HG02642 (cell line): ENCODE results near the gene UMODL1.

Source experiments
- ATAC-seq: cut with Tn5 transposase; IDR thresholded peaks from one replicate; pipeline ENCODE4 v1.9.1; 2021; ENCODE audit warnings: mild to moderate bottlenecking; ENCODE audit not compliant: unreplicated experiment, poor library complexity

UMODL1 gene

GRCh38 chr21:42038393-42038792 lies 32.7 kb upstream of the UMODL1 start:
- ATAC-seq: no peak

GRCh38 chr21:42038826-42039425 lies 32.2 kb upstream of the UMODL1 start:
- ATAC-seq: no peak

- no peak for ATAC-seq
Observed at GRCh38 chr21:42039470-42039901, 31.6 kb upstream of the UMODL1 start.

DNA sequence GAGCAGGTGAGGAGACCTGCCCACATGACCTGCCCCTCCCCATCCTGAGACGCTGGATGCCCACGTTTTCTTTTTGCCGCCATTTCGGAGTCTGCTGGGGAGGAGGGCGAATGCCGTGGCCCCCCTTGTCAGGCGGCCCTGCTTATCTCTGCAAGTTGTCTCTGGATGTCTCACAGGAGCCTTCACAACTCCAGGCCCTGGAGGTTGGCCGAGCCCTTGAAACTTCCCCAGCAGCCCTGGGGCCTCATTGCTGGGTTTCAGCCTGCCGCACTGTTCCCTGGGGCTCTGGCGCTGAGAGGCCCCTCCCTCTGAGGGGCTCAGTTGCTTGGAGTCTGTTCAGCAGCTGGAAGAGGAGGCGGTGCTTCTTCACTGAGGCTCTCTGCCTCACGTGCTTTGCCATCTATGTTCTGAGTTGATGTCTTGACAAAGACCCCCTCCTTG lies 31.2 kb upstream of the UMODL1 start:
- ATAC-seq: no peak

- no peak for ATAC-seq
Observed at GRCh38 chr21:42040411-42041180, 30.5 kb upstream of the UMODL1 start.

- no peak for ATAC-seq
Observed at GRCh38 chr21:42041246-42041645, 29.9 kb upstream of the UMODL1 start.

GRCh38 chr21:42041711-42042110 lies 29.4 kb upstream of the UMODL1 start:
- no peak for ATAC-seq

DNA sequence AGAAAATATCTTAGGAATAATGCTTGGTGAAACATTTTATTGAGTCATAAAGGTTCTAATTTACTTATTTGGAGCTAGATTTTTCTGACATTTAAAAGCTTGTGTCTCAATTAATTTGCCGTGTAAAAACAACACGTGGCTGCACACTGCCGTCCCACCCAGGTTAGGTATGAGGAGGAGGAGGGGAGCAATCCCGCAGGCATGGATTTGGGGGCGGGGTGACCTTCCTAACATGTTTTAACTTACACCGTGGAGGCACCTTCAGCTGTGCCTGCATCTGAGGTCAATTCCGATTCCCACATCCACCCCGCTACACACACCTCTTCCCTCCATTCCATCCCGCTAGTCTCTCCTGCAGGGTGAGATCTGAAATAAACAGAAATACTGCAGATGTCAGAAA lies 28.5 kb upstream of the UMODL1 start:
- ATAC-seq: no peak

GRCh38 chr21:42043201-42043895 lies 27.8 kb upstream of the UMODL1 start:
- ATAC-seq: no peak

- ATAC-seq: no peak
Observed at GRCh38 chr21:42043961-42044360, 27.2 kb upstream of the UMODL1 start.

DNA sequence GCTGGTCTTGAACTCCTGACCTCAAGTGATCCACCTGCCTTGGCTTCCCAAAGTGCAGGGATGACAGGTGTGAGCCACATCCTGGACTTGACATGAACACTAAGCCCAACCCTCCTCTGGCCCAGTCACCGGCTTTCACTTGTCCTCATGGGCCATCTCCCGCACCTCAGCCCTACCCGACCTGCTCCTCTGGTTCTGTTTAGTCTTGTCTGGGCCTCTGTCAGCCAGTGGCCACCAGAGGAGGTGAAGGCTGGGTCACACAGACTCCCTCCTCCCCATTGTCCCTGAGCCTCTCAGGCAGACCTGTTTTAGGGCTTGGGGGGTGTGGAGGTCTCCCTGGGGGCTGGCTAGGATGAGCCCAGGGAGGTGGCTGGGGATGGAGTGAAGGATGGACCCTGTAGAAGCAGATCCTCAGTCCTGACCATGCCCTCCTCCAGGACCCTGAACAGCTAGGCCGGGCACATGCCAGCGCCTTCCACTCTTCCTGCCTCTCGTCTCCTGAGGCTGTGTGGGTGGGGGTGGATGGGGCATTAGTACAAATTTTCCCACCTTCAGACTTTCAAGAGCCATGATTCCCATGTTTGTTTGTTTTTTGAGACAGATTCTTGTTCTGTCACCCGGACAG lies 26.1 kb upstream of the UMODL1 start:
- no peak for ATAC-seq

DNA sequence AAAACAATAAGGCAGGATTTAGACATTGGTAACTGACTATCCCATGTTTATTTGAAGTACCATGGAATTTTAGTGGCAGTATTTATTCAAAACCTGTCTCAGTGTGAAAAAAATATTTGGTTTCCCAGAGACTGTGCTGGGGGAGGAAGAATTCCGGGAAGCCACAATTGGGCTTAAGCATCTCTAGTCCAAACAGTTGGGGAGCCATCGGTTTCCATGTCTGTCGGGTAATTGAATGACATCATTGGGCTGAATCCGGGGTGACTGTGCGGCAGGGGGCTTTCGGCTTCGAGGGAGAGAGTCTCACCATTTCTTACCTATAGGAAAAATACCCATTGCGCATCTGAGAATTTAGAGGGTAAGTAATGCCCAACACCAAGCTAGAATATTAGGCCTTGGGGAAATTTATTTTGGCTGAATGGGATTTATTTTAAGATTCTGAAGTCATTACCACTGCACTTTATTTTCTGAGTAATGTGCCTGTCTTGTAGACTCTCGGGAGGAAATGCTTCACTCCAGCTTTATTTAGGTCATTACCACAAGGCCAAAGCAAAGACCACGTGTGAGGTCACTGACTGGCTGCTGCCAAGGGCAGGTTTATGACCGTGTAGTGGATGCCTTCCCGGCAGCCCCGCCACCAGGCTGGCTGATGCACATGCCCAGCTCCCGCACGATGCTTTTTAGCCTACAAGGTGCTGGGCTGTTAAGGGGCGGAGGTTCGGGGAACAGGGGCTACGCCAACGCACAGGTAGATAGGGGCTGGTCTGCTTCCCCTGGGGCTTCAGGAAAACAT lies 23.1 kb upstream of the UMODL1 start:
- ATAC-seq: no peak

- no peak for ATAC-seq
Observed at GRCh38 chr21:42048870-42049577, 22.1 kb upstream of the UMODL1 start.

DNA sequence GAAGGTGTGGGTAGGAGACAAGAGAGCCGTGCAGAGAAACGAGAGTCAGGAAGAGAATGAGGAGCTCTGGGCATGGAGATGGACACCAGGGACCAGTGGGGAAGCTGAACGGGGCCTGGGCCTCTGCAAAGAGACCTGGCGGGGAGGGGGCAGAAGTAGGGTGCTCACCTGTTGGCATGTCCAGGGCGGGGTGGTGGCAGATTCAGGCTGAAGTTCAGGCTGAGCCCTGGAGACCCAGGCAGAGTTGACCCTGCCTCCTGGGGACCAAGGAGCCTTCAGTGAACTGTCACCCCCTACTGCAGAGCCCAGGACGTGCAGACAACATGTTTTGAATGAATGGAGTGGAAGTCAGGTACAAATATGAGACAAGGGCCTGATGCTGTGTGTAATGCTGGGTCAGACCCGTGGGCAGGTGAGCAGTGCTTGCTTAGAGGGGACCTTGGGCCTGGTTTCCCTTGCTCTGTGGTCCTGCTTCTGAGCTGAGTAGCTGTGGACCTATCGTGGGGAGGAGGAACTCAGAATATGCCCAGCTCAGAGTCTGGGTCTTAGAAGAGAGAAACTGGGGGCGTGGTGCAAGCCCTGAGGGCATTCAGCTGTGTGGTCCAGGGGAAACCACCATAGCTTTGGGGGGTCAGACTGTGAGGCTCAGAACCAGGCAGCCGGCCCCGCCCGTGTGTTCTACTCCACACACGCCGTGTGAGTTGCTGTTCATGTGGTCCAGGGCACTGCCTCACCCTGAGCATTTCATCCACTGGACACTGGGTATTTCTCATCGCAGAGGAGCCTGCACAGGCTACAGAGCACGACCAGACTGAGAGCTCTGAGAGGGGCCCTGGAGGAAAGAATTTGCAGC lies 21.3 kb upstream of the UMODL1 start:
- no peak for ATAC-seq

GRCh38 chr21:42051788-42052187 lies 19.3 kb upstream of the UMODL1 start:
- ATAC-seq: no peak

GRCh38 chr21:42055425-42055824 lies 15.7 kb upstream of the UMODL1 start:
- no peak for ATAC-seq

- ATAC-seq: no peak
Observed at GRCh38 chr21:42056468-42056867, 14.6 kb upstream of the UMODL1 start.

GRCh38 chr21:42056996-42057689 lies 14.0 kb upstream of the UMODL1 start:
- no peak for ATAC-seq
